Measurements from ENCODE around the gene COLEC11.

DNA sequence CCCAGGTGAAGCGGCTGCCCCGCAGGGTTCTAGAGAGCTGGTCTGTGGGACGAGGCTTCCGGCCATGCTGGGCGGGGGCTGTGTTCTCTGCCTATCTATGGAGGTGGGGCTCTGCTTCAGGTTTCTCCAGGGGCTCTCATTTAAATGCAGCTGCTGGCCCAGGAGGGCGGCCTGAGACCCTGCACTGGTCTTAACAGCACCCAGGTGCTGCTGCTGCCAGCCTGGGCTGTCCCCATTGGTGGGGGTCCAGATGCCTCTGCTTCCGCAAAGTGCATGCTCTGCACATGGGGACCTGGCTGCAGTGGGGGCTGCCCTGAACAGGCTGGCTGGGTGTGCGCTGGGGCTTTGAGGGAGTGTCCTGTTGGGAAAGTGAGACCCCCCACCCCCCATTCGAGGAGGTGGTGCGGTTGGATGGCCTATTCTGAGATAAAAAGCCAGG lies 33.3 kb downstream of the COLEC11 start:
- TF ChIP-seq CTCF (tag by site-specific recombination; IDR thresholded peaks at IDR 0.05) (no peak), TCF7L2 (IDR thresholded peaks at IDR 0.05; ENCODE audit: borderline replicate concordance, low read depth, low read length) (no peak), ZBTB20 (tag by site-specific recombination; IDR thresholded peaks at IDR 0.05) (no peak)

Data from HEK293 (cell line).